Islet precursor cell (in vitro differentiated cells): Measurements from ENCODE around the gene SEC14L1.

Source experiments
- DNase-seq: peaks from one replicate; pipeline ENCODE4 v3.0.0-alpha.2; 2018

SEC14L1 gene

DNA sequence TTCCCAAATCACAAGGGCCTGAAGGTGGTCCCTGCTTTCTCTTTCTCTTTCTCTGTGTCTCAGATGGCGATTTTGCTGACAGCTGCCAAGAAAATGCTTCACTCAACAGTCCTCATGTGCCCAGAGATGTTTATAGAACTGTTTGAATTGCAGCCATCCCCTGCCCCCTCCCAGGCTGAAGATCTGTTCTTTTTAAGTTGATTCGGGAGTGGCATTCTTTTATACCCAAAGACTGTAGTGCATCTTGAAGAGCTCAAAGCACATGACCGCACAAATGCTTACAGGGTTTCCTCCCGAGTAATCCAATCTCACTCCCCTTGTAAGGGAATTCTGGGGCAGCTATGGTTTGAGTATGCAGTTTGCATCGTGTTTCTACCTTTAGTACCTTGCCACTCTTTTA is 75.7 kb downstream of the SEC14L1 start:
- DNase-seq, result no peak

DNA sequence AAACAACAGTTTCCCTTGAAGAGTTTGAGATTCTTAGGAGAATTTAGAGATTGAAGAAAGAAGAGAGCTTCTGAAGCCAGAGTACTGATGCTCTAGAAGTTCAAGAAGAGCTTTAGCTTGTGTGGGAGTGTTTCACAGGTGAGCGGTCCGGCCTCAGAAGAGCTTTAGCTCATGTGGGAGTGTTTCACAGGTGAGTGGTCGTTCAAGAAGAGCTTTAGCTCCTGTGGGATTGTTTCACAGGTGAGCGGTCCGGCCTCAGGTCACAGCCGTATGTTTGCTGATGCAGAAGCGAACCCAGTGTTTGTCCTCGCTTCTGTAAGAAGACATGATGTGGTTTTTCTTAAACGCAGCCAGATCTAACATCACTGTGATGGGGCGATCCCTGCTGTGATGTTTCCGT is 76.4 kb downstream of the SEC14L1 start:
- no peak for DNase-seq

DNA sequence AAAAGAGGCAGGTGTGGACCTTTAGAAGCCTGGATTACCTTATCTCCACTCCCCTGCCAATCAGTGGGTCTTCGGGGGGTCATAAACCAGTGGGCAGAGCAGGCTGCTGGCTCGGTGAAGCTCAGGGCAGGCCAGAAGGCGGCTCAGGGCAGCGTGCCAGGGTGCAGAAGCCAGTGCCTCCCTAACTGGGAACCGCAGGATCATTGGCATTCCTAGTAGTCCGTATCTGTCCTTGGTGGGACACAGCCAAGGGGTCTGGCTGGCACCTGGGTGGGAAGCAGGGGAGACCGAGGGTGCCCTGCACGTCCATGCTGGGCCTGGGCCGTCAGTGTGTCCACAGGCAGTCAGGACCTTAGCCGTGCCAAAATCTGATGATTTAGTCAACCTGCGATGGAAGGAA is 76.8 kb downstream of the SEC14L1 start:
- no peak for DNase-seq

DNA sequence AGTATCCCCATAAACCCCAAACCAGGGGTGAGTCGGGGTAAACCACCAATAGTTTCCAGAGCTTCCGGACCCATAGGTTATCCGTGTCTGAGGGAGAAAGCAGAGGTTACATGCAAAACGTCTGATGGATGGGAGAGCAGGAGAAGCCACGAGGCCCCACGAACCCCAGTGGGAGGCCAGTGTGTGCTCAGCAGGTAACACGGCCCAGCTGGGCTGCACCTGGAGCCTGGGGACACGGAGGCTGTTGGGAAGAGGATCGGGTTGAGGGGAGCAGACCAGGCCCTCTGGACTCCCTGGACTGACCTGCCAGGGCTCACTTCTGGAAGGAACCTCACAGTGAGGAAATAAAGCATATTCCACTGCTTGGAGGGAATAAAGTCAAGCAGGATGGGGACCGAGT is 78.1 kb downstream of the SEC14L1 start:
- no peak for DNase-seq

DNA sequence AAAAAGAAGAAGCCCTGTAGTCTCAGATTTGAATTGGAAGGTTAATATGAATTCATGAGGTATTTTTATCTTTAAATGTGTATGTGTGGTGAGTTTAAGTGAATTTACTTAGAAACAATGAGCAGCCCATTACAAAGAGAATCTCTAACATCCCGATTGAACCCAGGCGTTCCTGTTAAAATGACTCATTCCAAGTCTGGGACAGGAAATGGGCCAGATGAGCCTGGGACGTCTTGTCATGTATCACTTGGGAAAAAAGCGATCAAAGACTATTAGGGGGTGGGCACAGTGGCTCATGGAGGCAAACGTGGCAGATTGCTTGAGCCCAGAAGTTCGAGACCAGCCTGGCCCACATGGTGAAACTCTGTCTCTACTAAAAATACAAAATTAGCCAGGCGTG is 81.6 kb downstream of the SEC14L1 start:
- no peak for DNase-seq

- no peak for DNase-seq
Measured at GRCh38 chr17:77223642-77224420, 83.1 kb downstream of the SEC14L1 start.

- DNase-seq, result no peak
Measured at GRCh38 chr17:77225265-77225664, 84.5 kb downstream of the SEC14L1 start.

GRCh38 chr17:77227461-77228240 is 86.9 kb downstream of the SEC14L1 start:
- DNase-seq, result no peak

GRCh38 chr17:77228241-77228752 is 87.5 kb downstream of the SEC14L1 start:
- DNase-seq, result no peak

DNA sequence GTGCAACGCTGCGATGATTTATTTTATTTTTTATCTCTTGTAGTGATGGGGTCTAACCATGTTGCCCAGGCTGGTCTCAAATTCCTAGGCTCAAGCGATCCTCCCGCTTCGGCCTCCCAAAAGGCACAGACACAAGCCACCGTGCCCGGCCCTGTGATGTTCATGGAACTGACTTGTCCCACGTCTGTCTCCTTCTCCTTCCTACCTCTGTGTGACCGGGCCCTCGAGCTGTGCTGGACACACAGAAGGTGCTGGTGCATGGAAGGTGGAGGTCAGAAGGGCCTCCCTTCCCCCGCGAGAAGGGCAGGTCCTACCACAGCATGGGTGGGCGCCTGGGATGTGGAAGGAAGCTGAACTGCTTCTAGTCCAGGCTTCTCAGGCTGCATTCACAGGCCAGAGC is 88.0 kb downstream of the SEC14L1 start:
- no peak for DNase-seq

GRCh38 chr17:77229786-77230435 is 89.1 kb downstream of the SEC14L1 start:
- DNase-seq, result no peak

GRCh38 chr17:77230436-77230830 is 89.7 kb downstream of the SEC14L1 start:
- DNase-seq, result no peak

DNA sequence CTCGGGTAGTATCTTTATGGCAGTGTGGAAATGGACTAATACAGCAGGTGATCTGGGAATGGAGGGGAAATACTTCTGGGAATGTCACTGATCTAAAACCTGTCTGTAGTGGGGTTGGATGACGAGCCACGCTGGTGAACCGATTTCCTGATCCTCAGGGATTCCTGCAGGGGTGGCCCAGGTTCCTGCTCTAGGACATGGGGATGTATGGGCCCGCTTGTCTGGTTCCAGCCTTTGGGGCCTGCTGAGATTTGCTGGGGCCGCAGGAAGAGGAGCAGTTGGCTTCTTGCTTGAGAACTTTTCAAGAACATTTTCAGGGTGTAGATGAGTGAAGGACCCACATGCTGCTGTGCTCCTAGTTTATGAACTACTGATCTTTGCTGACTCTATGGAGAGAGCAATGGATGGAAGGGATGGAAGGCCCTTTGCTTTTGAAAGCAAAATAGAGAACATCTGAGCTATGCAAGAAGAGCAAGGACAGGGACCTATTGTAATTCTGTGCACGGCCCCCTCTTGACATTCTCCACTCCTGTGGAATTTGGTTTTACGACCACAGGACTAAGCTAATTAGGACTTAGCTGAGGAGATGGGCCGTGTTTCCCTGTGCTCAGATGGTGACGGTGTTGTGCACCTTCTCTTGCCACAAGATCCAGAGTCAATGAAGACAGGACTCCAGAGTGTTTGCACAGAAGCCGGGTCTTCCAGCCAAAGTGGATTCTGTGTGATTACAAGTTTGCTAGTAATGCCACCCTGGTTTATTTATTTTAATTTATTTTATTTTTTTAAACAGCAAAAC is 90.5 kb downstream of the SEC14L1 start:
- DNase-seq, result peak; percentile 83

GRCh38 chr17:77233127-77233526 is 92.4 kb downstream of the SEC14L1 start:
- DNase-seq, result no peak

GRCh38 chr17:77233635-77234334 is 93.0 kb downstream of the SEC14L1 start:
- peak; percentile 93 for DNase-seq

- no peak for DNase-seq
Measured at GRCh38 chr17:77234695-77235094, 93.9 kb downstream of the SEC14L1 start.

DNA sequence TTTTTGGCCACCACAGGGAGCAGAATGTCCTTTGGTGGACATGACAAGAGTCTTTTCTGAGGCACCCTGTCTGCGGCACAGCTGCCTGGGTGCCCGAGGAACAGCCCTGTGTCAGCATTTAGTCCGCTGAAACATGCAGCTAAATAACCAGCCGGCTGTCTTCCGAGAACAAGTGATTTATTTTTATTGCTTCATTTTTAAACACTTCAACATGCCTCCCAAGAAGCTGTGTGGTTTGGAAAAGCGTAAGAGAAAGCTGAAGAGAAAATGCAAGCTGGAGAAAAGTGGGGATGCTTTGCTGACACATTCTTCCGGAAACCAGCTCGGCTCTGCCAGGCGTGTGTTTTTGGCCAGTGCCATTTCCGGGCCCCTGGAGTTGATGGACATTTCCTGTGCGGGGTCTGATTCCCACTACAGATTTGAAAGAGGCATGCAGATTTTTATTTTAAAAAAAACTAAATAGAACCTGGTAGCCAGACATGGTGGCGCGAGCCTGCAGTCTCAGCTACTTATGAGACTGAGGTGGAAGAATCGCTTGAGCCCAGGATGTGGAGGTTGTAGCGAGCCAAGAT is 94.7 kb downstream of the SEC14L1 start:
- no peak for DNase-seq

DNA sequence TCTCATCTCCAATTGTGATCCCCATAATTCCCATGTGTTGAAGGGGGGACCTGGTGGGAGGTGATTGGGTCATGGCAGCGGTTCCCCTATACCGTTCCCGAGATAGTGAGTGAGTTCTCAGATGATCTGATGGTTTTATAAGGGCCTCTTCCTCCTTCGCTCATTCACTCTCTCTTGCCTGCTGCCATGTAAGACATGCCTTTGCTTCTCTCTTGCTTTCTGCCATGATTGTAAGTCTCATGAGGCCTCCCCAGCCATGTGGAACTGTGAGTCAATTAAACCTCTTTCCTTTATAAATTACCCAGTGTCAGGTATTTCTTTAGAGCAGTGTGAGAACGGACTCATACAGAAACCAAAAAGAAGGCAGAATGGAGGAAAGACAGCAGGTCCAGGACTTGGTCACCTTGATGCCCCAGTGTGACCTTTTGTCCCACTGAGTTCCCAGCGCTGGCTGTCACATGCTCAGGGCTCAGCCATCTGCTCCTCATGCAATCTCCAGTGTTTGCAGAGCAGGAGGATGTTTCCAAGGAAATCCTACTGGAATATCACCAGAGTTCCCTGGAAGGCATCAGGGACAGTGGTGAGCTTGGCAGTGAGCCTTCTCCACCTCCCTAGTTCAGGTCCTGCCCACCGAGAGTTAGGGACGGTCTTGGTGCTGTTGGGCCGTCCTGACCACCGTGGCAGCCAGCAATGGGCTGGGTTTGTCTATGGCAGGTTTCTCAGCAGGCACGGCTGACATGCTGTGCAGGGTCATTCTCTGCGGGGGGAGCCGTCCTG is 96.7 kb downstream of the SEC14L1 start:
- no peak for DNase-seq

DNA sequence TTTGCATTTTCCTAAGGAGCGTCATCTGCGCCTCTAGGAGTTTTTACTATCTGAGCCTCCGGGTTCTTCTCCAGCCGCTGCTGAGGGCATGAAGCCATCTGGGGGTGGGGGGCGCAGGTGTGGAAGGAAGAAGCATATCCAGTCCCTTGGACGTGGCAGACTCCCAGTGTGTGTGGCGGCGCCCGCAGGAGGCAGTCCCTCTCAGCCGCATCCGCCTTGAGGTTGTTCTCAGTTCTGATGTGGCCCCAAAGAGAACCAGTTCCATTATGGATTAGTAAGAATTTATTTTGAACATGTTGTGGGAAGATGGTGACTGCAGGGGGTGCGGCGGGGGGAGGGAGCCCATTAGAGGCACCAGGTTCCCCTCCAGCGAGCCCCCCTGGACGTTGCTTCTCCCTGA is 100.2 kb downstream of the SEC14L1 start:
- no peak for DNase-seq

GRCh38 chr17:77242118-77242851 is 101.5 kb downstream of the SEC14L1 start:
- no peak for DNase-seq
